WTC11 (cell line): ENCODE data around the gene MEGF9.

Source experiments
- ETV6 ChIP-seq: sonication (generic); formaldehyde crosslinking; IDR thresholded peaks from 2 replicates; pipeline ENCODE4 v1.8.1; 2022; ENCODE audit warnings: mild to moderate bottlenecking, missing genetic modification reagents
- NR3C1 ChIP-seq: sonication (generic); formaldehyde crosslinking; conservative IDR thresholded peaks from 2 replicates; pipeline ENCODE4 v1.8.1; 2023; ENCODE audit warnings: low read depth, mild to moderate bottlenecking, missing genetic modification reagents
- TF ChIP-seq, protein P1 (sequence below): fragments of 200-600 bp; IDR thresholded peaks from 2 replicates; pipeline ENCODE4 v1.8.0; 2022; ENCODE audit warnings: antibody characterized with exemption
- TF ChIP-seq, protein P2 (sequence below): sonication (generic); formaldehyde crosslinking; IDR thresholded peaks from 2 replicates; pipeline ENCODE4 v1.8.1; 2023; ENCODE audit warnings: mild to moderate bottlenecking, missing genetic modification reagents, moderate library complexity

DNA sequence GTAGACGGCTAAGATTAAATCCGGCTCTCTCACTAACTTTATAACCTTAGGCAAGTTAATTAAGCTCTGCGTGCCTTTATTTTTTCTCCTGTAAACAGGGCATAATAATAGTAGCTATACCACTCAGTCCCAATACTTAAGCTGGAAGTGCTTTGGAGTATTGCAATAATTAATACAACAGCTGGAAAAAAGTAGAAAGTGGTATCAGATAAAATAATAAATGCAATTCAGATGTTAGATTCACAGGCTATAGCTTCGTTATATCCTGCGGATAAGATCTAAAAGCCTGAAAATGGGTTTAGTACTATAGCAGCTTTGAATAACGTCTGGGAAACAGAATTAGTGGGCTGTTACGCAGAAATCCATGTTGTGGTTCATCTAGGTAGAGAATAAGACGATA, 51.8 kb downstream of the MEGF9 start:
- TF ChIP-seq NR3C1, result no peak
- TF ChIP-seq, protein P1, sequence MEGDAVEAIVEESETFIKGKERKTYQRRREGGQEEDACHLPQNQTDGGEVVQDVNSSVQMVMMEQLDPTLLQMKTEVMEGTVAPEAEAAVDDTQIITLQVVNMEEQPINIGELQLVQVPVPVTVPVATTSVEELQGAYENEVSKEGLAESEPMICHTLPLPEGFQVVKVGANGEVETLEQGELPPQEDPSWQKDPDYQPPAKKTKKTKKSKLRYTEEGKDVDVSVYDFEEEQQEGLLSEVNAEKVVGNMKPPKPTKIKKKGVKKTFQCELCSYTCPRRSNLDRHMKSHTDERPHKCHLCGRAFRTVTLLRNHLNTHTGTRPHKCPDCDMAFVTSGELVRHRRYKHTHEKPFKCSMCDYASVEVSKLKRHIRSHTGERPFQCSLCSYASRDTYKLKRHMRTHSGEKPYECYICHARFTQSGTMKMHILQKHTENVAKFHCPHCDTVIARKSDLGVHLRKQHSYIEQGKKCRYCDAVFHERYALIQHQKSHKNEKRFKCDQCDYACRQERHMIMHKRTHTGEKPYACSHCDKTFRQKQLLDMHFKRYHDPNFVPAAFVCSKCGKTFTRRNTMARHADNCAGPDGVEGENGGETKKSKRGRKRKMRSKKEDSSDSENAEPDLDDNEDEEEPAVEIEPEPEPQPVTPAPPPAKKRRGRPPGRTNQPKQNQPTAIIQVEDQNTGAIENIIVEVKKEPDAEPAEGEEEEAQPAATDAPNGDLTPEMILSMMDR, result no peak
- TF ChIP-seq, protein P2, sequence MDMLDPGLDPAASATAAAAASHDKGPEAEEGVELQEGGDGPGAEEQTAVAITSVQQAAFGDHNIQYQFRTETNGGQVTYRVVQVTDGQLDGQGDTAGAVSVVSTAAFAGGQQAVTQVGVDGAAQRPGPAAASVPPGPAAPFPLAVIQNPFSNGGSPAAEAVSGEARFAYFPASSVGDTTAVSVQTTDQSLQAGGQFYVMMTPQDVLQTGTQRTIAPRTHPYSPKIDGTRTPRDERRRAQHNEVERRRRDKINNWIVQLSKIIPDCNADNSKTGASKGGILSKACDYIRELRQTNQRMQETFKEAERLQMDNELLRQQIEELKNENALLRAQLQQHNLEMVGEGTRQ (CRISPR knock-in tag), result no peak
- TF ChIP-seq ETV6 (CRISPR knock-in tag), result no peak
